Stimulated activated memory B cell treated with anti-CD40 and anti-IgM and Interleukin-4, amounts not matched to agents 10 μg/mL and 1 μg/mL and 100 μg/mL, for 72 hours (primary cell): ENCODE data around the gene UBE2F.
"Not testable (repeated sequence)": the region's sequence is repeated elsewhere in the genome, so short reads cannot be mapped to it uniquely, and the experiment has no call there.

Source experiments
- ATAC-seq: fragments of 150-1000 bp; cut with Tn5 transposase; 2 replicates; pipeline ENCODE4 v1.10.0; 2021
- H3K27ac Mint-ChIP-seq: one replicate; pipeline ENCODE4 v1.8.0; 2022; ENCODE audit warnings: mild to moderate bottlenecking, mixed read lengths
- H3K27me3 Mint-ChIP-seq: one replicate; pipeline ENCODE4 v1.8.0; 2022; ENCODE audit warnings: mixed read lengths
- H3K36me3 Mint-ChIP-seq: one replicate; pipeline ENCODE4 v1.8.0; 2022; ENCODE audit warnings: mixed read lengths
- H3K4me1 Mint-ChIP-seq: one replicate; pipeline ENCODE4 v1.8.0; 2022; ENCODE audit warnings: mixed read lengths
- H3K4me3 Mint-ChIP-seq: one replicate; pipeline ENCODE4 v1.8.0; 2022; ENCODE audit warnings: mild to moderate bottlenecking, moderate library complexity, mixed read lengths
- H3K9me3 Mint-ChIP-seq: one replicate; pipeline ENCODE4 v1.8.0; 2022; ENCODE audit warnings: mixed read lengths

The UBE2F gene

DNA sequence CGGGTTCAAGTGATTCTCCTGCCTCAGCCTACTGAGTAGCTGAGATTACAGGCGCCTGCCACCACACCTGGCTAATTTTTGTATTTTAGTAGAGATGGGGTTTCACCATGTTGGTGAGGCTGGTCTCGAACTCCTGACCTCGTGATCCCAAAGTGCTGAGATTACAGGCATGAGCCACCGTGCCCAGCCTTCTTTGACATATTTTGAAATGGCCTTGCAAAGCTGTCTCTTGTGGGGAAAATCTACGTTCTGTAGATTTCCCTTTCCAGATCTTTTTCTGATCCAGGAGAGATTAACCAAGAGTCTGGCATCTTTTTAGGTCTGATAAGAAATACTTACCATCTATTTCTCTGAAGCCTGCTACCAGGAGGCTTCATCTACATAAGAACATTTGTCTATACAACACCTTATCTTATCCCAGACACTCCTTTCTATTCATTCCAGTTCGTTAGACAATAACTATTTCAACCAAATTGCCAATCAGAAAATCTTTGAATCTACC is 3.3 kb upstream of the UBE2F start:
- H3K36me3 Mint-ChIP-seq, H3K4me3 Mint-ChIP-seq, H3K9me3 Mint-ChIP-seq, H3K27me3 Mint-ChIP-seq, ATAC-seq, H3K27ac Mint-ChIP-seq: not testable (repeated sequence)
- peaks cover 18% of the 10 kb centered on the region for H3K4me1 Mint-ChIP-seq

GRCh38 chr2:237964194-237964577 is 2.6 kb upstream of the UBE2F start:
- H3K4me1 Mint-ChIP-seq: peaks cover 24% of the 10 kb centered on the region
- no peak for ATAC-seq

GRCh38 chr2:237964578-237965404 is 2.0 kb upstream of the UBE2F start:
- peak overlapping the region; percentile 20 for H3K4me3 Mint-ChIP-seq
- peaks cover 30% of the 10 kb centered on the region for H3K4me1 Mint-ChIP-seq
- ATAC-seq: no peak
- H3K36me3 Mint-ChIP-seq: peaks cover 6% of the 10 kb centered on the region
- H3K9me3 Mint-ChIP-seq: peaks cover 7% of the 10 kb centered on the region
- no peaks in the 10 kb centered on the region for H3K27me3 Mint-ChIP-seq
- H3K27ac Mint-ChIP-seq: no peak overlapping the region

More at GRCh38 chr2:237964194-237964577, 2.6 kb upstream of the UBE2F start:
- H3K9me3 Mint-ChIP-seq: peaks cover 7% of the 10 kb centered on the region
- H3K36me3 Mint-ChIP-seq: peaks cover under 1% of the 10 kb centered on the region
- H3K27ac Mint-ChIP-seq: no peak overlapping the region
- H3K27me3 Mint-ChIP-seq: no peaks in the 10 kb centered on the region
- no peak overlapping the region for H3K4me3 Mint-ChIP-seq

GRCh38 chr2:237965844-237966243 is 970 bp upstream of the UBE2F start:
- Mint-ChIP-seq H3K4me3 (peak overlapping the region; percentile 85), H3K27ac (peak overlapping the region; percentile 71), H3K4me1 (peaks cover 35% of the 10 kb centered on the region)
- H3K9me3 Mint-ChIP-seq, H3K27me3 Mint-ChIP-seq, ATAC-seq, H3K36me3 Mint-ChIP-seq: not testable (repeated sequence)

DNA sequence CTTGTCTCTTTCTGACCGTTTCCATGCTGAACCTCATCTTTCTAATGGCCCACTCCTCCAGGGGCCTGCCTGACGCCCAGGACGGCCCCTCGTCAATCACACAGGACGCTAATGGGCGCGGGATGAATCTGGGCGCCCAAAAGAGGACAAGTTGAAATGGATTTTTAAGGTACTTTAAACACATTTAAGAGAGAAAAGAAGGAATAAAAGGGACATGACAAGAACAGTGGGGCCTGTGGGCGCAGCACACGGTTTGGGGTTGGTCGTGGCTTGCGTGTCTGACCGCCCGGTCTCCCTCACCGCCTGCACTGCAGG is 607 bp upstream of the UBE2F start:
- ATAC-seq: no peak
- Mint-ChIP-seq H3K4me1 (peaks cover 35% of the 10 kb centered on the region), H3K9me3 (peaks cover 7% of the 10 kb centered on the region), H3K4me3 (peak overlapping the region; percentile 85), H3K27ac (peak overlapping the region; percentile 71), H3K36me3 (peaks cover 6% of the 10 kb centered on the region), H3K27me3 (no peaks in the 10 kb centered on the region)

GRCh38 chr2:237967463-237967951 is 693 bp downstream of the UBE2F start:
- Mint-ChIP-seq H3K4me1 (peaks cover 43% of the 10 kb centered on the region), H3K4me3 (peak overlapping the region; percentile 77), H3K27me3 (no peaks in the 10 kb centered on the region), H3K9me3 (peaks cover 3% of the 10 kb centered on the region), H3K36me3 (peaks cover 6% of the 10 kb centered on the region), H3K27ac (peak overlapping the region; percentile 41)
- no peak for ATAC-seq

DNA sequence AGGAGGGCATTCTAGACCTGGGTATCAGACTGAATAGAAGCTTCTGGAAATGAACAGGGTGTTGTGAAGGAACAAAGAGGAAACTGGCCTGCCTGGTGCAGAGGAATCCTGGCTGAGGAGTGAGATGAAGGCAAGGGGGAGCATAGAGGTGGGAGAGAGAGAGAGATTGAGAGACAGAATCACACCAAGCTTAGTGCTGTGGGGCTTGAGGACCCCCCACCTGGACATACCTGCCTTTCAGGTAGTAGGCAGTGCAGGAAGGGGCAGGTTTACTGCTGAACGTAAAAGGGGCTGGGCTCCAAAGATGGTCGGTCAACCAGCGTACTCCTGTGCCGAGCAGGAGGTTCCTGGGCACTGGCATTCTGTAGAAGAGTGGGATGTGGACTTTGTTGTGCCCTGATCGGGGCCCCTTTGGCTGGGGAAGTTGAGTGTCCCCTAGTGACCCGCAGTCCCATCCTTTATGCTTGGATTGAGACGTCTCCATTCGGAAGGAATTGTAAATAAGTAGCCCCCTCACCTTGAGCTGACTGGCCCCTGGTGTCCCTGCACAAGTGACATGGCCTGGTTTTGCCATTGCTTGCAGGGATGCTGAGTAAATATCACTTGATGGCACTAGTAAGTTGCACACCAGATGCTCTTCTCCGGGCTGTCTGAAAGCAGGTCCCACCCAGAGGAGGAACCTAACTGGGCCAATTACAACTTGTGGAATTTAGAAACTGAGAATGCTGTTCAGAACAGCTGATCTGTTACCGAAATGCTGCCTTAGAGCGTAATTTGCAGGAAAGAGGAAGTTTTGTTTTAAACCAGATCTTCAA is 1.4 kb downstream of the UBE2F start:
- peak overlapping the region; percentile 41 for H3K27ac Mint-ChIP-seq
- peaks cover 11% of the 10 kb centered on the region for H3K36me3 Mint-ChIP-seq
- peaks cover 43% of the 10 kb centered on the region for H3K4me1 Mint-ChIP-seq
- no peaks in the 10 kb centered on the region for H3K9me3 Mint-ChIP-seq
- no peaks in the 10 kb centered on the region for H3K27me3 Mint-ChIP-seq
- ATAC-seq: peak; percentile 74
- peak overlapping the region; percentile 77 for H3K4me3 Mint-ChIP-seq

GRCh38 chr2:237971661-237972060 is 4.8 kb downstream of the UBE2F start:
- Mint-ChIP-seq H3K27me3 (no peaks in the 10 kb centered on the region), H3K36me3 (peaks cover 22% of the 10 kb centered on the region), H3K9me3 (no peaks in the 10 kb centered on the region), H3K27ac (peak overlapping the region; percentile 50), H3K4me1 (peaks cover 42% of the 10 kb centered on the region), H3K4me3 (no peak overlapping the region)
- ATAC-seq: no peak

- H3K27me3 Mint-ChIP-seq: no peaks in the 10 kb centered on the region
- peaks cover 48% of the 10 kb centered on the region for H3K4me1 Mint-ChIP-seq
Measured at GRCh38 chr2:237972211-237972610, 5.4 kb downstream of the UBE2F start.

GRCh38 chr2:237972936-237973335 is 6.1 kb downstream of the UBE2F start:
- Mint-ChIP-seq H3K4me3 (no peak overlapping the region), H3K4me1 (peaks cover 49% of the 10 kb centered on the region), H3K36me3 (peaks cover 30% of the 10 kb centered on the region), H3K27ac (no peak overlapping the region), H3K27me3 (no peaks in the 10 kb centered on the region), H3K9me3 (no peaks in the 10 kb centered on the region)
- ATAC-seq: no peak

More at GRCh38 chr2:237972211-237972610, 5.4 kb downstream of the UBE2F start:
- Mint-ChIP-seq H3K4me3 (no peak overlapping the region), H3K9me3 (no peaks in the 10 kb centered on the region), H3K27ac (no peak overlapping the region), H3K36me3 (peaks cover 23% of the 10 kb centered on the region)
- ATAC-seq: no peak

- Mint-ChIP-seq H3K27me3 (no peaks in the 10 kb centered on the region), H3K4me1 (peaks cover 42% of the 10 kb centered on the region), H3K9me3 (no peaks in the 10 kb centered on the region), H3K27ac (peak overlapping the region; percentile 17), H3K36me3 (peaks cover 41% of the 10 kb centered on the region), H3K4me3 (no peak overlapping the region)
- peak; percentile 85 for ATAC-seq
Measured at GRCh38 chr2:237977380-237977779, 10.6 kb downstream of the UBE2F start.

DNA sequence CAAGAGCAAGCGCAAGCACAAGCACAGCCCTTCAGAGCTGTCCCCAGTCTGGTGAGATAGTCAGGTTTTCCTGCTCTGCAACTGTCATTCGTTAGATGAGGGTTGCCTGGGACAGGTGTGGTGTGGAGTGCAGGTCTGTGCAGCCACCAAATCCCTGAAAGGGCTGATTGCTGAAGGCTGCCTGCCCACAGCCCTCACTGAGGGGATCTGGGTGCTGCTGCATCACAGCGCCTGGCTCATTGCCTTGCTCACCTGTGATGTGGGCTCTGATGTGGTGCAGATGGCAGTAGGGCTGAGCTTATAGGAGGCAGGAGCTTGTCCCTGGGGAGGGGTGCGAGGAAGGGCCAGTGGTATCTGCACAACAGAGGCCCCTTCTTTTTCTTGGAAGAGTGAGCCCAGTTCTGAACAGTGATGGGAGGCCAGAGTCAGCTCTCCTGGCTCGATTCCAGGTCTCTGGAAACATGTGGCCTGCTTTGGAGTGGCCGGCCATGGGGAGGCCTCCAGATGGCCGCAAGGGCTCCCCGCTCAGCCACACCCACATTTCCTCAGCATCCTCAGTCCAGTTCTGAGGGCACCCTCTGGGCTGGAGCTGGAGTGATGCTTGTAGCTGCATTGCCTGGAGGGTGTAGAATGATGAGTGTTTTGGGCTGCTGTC is 11.4 kb downstream of the UBE2F start:
- H3K27ac Mint-ChIP-seq: peak overlapping the region; percentile 17
- no peaks in the 10 kb centered on the region for H3K27me3 Mint-ChIP-seq
- H3K4me3 Mint-ChIP-seq: no peak overlapping the region
- no peak for ATAC-seq
- H3K9me3 Mint-ChIP-seq: no peaks in the 10 kb centered on the region
- peaks cover 43% of the 10 kb centered on the region for H3K4me1 Mint-ChIP-seq
- peaks cover 40% of the 10 kb centered on the region for H3K36me3 Mint-ChIP-seq

GRCh38 chr2:237979331-237979730 is 12.5 kb downstream of the UBE2F start:
- Mint-ChIP-seq H3K9me3 (no peaks in the 10 kb centered on the region), H3K4me1 (peaks cover 54% of the 10 kb centered on the region), H3K27me3 (no peaks in the 10 kb centered on the region), H3K36me3 (peaks cover 48% of the 10 kb centered on the region), H3K27ac (peak overlapping the region; percentile 41), H3K4me3 (no peak overlapping the region)
- ATAC-seq: no peak

- Mint-ChIP-seq H3K4me3 (no peak overlapping the region), H3K27ac (peak overlapping the region; percentile 41), H3K27me3 (no peaks in the 10 kb centered on the region), H3K4me1 (peaks cover 59% of the 10 kb centered on the region), H3K36me3 (peaks cover 50% of the 10 kb centered on the region), H3K9me3 (no peaks in the 10 kb centered on the region)
- no peak for ATAC-seq
Measured at GRCh38 chr2:237980087-237980486, 13.3 kb downstream of the UBE2F start.

GRCh38 chr2:237980751-237981150 is 13.9 kb downstream of the UBE2F start:
- Mint-ChIP-seq H3K4me3 (no peak overlapping the region), H3K9me3 (no peaks in the 10 kb centered on the region), H3K4me1 (peaks cover 64% of the 10 kb centered on the region), H3K36me3 (peaks cover 55% of the 10 kb centered on the region), H3K27me3 (no peaks in the 10 kb centered on the region), H3K27ac (peak overlapping the region; percentile 12)
- no peak for ATAC-seq
